Ramos (cell line): ENCODE data around the gene KIAA0232.

Experiments used
- in situ Hi-C: fragments of 300-500 bp; cut with MboI; formaldehyde crosslinking; loops from one replicate; pipeline ENCODE4 v1.14.3; 2022; ENCODE audit warnings: low sequenced_read_pairs; ENCODE audit not compliant: unreplicated experiment

KIAA0232 gene

GRCh38 chr4:6840062-6840976 is 57.8 kb downstream of the KIAA0232 start:
- in situ Hi-C loops, result no loop called here

GRCh38 chr4:6845027-6845426 is 62.5 kb downstream of the KIAA0232 start:
- in situ Hi-C loops, result no loop called here

GRCh38 chr4:6845574-6845973 is 63.0 kb downstream of the KIAA0232 start:
- in situ Hi-C loops, result no loop called here

GRCh38 chr4:6847178-6847577 is 64.7 kb downstream of the KIAA0232 start:
- in situ Hi-C loops, result no loop called here

GRCh38 chr4:6848717-6849305 is 66.3 kb downstream of the KIAA0232 start:
- in situ Hi-C loops, result no loop called here

- in situ Hi-C loops, result no loop called here
These were observed 67.2 kb downstream of the KIAA0232 start for GRCh38 chr4:6849691-6850090.

GRCh38 chr4:6851431-6851830 is 68.9 kb downstream of the KIAA0232 start:
- in situ Hi-C loops, result no loop called here

GRCh38 chr4:6851962-6852361 is 69.4 kb downstream of the KIAA0232 start:
- in situ Hi-C loops, result no loop called here

GRCh38 chr4:6852582-6852981 is 70.1 kb downstream of the KIAA0232 start:
- in situ Hi-C loops, result no loop called here

- in situ Hi-C loops, result no loop called here
These were observed 71.7 kb downstream of the KIAA0232 start for GRCh38 chr4:6854098-6854744.

GRCh38 chr4:6855692-6856297 is 73.3 kb downstream of the KIAA0232 start:
- in situ Hi-C loops, result no loop called here

GRCh38 chr4:6856391-6856790 is 73.9 kb downstream of the KIAA0232 start:
- in situ Hi-C loops, result no loop called here

- in situ Hi-C loops, result no loop called here
These were observed 74.7 kb downstream of the KIAA0232 start for GRCh38 chr4:6857009-6857882.

- in situ Hi-C loops, result no loop called here
These were observed 76.5 kb downstream of the KIAA0232 start for GRCh38 chr4:6858997-6859396.

GRCh38 chr4:6859543-6859942 is 77.0 kb downstream of the KIAA0232 start:
- in situ Hi-C loops, result no loop called here

- in situ Hi-C loops, result no loop called here
These were observed 85.9 kb downstream of the KIAA0232 start for GRCh38 chr4:6868386-6868785.

- in situ Hi-C loops, result no loop called here
These were observed 87.4 kb downstream of the KIAA0232 start for GRCh38 chr4:6869944-6870343.

- in situ Hi-C loops, result no loop called here
These were observed 90.8 kb downstream of the KIAA0232 start for GRCh38 chr4:6873291-6873690.

GRCh38 chr4:6873792-6874461 is 91.4 kb downstream of the KIAA0232 start:
- in situ Hi-C loops, result no loop called here
